ENCODE data around the gene MCC. TPM values are rescaled to one million over a fixed set of nuclear protein-coding genes. Genes with fewer than 3 reads are reported as not detected.

Gene MCC
- total RNA-seq, 4 donors from 2014 or later: 17.0 to 24.8 (median 21.0) TPM

DNA sequence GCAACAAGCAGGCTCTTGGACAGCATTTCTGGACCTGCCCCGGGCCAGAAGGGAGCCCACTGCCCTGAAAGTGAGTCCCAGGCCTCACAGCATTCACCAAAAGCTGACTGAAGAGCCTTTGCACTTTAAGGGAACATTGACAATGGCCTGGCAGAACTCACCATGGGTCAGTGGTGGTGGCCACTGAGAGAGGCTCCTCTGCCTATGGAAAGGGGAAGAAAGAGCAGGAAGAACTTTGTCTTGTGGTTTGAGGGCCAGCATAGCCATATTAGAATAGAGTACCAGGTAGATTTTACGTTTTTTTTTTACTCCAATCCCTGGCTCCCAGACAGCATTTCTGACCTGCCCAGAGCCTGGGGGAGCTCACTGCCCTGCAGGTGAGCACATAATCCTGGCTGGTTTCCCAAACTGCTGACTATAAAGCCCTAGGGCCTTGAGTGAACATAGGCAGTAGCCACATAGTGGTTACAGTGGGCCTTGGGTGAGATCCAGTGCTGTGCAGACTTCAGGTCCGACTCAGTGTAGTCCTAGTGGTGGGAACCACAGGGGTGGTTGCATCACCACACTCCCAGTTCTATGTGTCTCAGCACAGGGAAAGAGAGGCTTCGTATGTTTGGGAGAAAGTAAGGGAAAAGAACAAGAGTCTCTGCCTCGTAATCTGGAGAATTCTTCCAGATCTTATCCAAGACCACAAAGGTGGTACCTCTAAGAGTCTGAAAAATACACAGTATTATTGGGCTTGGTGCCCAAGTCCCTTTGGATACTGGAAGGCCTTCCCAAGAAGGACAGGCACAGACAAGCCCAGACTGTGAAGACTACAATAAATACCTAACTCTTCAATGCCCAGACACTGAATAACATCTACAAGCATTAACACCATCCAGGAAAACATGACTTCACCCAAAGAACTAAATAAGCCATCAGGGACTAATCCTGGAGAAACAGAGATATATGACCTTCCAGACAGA, 143.0 kb downstream of the MCC start:
- TF ChIP-seq, protein P1, sequence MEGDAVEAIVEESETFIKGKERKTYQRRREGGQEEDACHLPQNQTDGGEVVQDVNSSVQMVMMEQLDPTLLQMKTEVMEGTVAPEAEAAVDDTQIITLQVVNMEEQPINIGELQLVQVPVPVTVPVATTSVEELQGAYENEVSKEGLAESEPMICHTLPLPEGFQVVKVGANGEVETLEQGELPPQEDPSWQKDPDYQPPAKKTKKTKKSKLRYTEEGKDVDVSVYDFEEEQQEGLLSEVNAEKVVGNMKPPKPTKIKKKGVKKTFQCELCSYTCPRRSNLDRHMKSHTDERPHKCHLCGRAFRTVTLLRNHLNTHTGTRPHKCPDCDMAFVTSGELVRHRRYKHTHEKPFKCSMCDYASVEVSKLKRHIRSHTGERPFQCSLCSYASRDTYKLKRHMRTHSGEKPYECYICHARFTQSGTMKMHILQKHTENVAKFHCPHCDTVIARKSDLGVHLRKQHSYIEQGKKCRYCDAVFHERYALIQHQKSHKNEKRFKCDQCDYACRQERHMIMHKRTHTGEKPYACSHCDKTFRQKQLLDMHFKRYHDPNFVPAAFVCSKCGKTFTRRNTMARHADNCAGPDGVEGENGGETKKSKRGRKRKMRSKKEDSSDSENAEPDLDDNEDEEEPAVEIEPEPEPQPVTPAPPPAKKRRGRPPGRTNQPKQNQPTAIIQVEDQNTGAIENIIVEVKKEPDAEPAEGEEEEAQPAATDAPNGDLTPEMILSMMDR (IDR thresholded peaks at IDR 0.05): no peak
- TF ChIP-seq POLR2A (IDR thresholded peaks at IDR 0.05; ENCODE audit: low read depth): no peak
- no peak for TF ChIP-seq POLR2AphosphoS5 (IDR thresholded peaks at IDR 0.05)
- TF ChIP-seq EP300 (IDR thresholded peaks at IDR 0.05): no peak

DNA sequence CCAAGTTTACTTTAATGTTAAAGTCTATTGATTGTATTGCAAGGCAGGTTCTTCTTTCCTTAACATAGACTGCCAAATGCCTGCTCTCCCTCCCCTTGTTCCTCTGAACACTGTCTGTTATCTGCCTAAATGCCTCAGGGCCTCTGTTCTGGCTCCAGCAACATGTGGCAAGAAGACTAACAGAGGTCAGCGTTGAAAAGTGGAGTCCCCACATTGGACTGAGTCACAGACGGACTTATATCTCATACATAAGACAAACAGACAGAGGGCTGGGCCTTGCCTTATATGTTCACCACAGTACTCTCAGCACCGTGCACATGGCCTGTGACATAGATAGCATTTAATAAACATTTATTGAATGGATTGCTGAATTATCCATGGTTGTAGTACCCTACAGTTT, 144.9 kb downstream of the MCC start:
- 80% methylated on average over 3 of the region's 3 CpGs for WGBS
- no peaks in the 10 kb centered on the region for H3K36me3 ChIP-seq
- no peak overlapping the region for H3K27ac ChIP-seq (replicated peaks in 1 of 4)
- TF ChIP-seq, protein P1 (IDR thresholded peaks at IDR 0.05): no peak
- TF ChIP-seq POLR2AphosphoS5 (IDR thresholded peaks at IDR 0.05) (no peak), EP300 (IDR thresholded peaks at IDR 0.05) (no peak), POLR2A (IDR thresholded peaks at IDR 0.05; ENCODE audit: low read depth) (no peak)
- no peaks in the 10 kb centered on the region for H3K9me3 ChIP-seq
- no peak overlapping the region for H3K4me3 ChIP-seq
- H3K27me3 ChIP-seq: no peaks in the 10 kb centered on the region
- no peaks in the 10 kb centered on the region for H3K4me1 ChIP-seq
- intact Hi-C loops (cut with DNase I): no loop called here
- no peak for DNase-seq (ENCODE audit: extremely low spot score)

More for the DNA sequence above, 143.0 kb downstream of the MCC start:
- no peak overlapping the region for H3K4me3 ChIP-seq
- no peak overlapping the region for H3K27ac ChIP-seq (replicated peaks in 1 of 4)
- WGBS: 81% methylated on average over 5 of the region's 5 CpGs
- no peaks in the 10 kb centered on the region for H3K4me1 ChIP-seq
- no peak for DNase-seq (ENCODE audit: extremely low spot score)
- H3K27me3 ChIP-seq: no peaks in the 10 kb centered on the region
- H3K9me3 ChIP-seq: no peaks in the 10 kb centered on the region
- intact Hi-C loops (cut with DNase I): no loop called here
- H3K36me3 ChIP-seq: no peaks in the 10 kb centered on the region

DNA sequence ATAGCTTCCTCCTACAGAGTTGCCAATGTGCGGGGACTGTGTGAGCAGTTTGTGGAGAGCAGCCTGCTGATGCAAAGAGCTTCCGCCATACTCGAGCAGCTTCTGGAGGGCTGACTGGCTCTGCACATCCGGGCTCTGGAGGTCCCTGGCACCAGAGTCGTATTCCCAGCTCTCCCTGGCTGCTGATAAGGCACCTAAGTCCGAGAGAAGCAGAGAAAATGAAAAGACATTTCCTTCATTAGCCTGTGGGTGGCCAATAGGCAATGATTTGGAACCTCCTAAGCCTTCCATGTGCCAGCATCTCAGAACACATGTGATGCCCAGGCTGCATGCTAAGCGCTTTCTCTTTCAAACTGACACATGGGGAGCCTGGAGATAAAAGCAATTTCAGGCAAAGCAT, 147.7 kb downstream of the MCC start:
- intact Hi-C loops (cut with DNase I): no loop called here

DNA sequence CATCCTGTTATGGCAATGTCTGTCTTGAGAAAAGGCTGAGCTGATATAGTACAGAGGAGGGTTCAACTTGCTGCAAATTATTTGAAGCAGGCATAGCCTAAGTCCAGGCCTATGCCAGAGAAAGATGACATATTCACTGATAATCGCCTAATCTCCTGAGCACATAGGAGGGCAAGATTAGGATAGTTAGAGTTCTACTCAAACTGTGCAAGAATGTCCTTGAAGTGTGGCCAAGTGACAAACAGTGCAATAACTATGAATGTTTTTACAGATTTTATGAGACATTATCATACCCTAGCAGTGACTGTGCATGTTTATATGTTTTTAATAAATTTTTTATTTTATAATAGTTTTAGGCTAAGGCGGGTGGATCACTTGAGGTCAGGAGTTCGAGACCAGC, 149.6 kb downstream of the MCC start:
- H3K9me3 ChIP-seq: no peaks in the 10 kb centered on the region
- H3K27me3 ChIP-seq: no peaks in the 10 kb centered on the region
- intact Hi-C loops (cut with DNase I): no loop called here
- WGBS: 83% methylated on average over 3 of the region's 3 CpGs
- no peak for DNase-seq (ENCODE audit: extremely low spot score)
- H3K36me3 ChIP-seq: no peaks in the 10 kb centered on the region
- no peak overlapping the region for H3K4me3 ChIP-seq
- TF ChIP-seq POLR2AphosphoS5 (IDR thresholded peaks at IDR 0.05): no peak
- no peak for TF ChIP-seq POLR2A (IDR thresholded peaks at IDR 0.05; ENCODE audit: low read depth)
- no peak for TF ChIP-seq EP300 (IDR thresholded peaks at IDR 0.05)
- TF ChIP-seq, protein P1 (IDR thresholded peaks at IDR 0.05): no peak
- H3K4me1 ChIP-seq: no peaks in the 10 kb centered on the region
- no peak overlapping the region for H3K27ac ChIP-seq (replicated peaks in 1 of 4)

More for the DNA sequence above, 147.7 kb downstream of the MCC start:
- Histone ChIP-seq H3K4me3 (no peak overlapping the region), H3K36me3 (no peaks in the 10 kb centered on the region), H3K27me3 (no peaks in the 10 kb centered on the region), H3K27ac (replicated peaks in 1 of 4) (no peak overlapping the region), H3K9me3 (no peaks in the 10 kb centered on the region), H3K4me1 (no peaks in the 10 kb centered on the region)
- TF ChIP-seq POLR2A (IDR thresholded peaks at IDR 0.05; ENCODE audit: low read depth): no peak
- no peak for DNase-seq (ENCODE audit: extremely low spot score)
- WGBS: 82% methylated on average over 7 of the region's 7 CpGs

DNA sequence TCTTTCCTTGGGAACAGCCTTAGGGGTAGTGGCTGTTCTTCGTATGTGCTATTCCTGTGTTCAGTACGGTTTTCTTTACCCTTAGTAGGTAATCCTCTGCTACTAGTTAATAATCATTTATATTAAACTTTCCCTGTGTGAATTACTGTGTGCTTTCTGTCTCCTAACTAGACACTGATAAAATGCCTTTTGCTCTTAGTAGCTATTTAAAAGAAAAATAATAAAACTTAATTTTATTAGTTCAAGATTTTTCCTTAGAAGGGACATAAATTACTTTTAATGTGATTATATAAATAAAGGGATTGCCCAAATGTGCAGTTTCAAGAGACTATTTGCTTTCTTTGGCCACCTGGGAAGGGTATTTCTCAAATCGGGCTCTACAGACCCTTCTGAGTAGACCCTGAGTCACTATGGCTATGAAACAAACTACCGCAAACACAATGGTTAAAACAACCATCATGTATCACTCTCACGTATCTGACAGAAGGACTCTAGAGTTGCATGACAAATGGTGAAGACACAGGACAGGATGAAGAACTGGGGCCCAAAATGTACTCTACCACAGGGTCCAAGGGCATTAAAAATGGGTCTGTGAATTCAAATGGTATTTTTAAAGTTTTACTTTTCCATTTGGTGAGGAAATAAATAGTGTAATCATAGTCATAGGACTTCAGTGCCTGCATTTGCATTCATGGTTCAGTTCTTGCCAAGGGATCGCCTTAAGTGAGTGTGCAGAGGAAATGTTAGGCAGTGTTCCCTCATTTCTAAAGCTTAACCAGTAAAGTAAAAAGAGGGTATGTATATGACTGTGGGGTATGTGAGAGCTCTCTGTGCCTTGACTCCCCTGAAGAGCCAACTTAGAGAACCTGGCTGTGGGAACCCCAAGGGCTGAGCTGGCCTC, 150.5 kb downstream of the MCC start:
- H3K36me3 ChIP-seq: no peaks in the 10 kb centered on the region
- no peaks in the 10 kb centered on the region for H3K27me3 ChIP-seq
- H3K4me3 ChIP-seq: no peak overlapping the region
- intact Hi-C loops (cut with DNase I): no loop called here
- no peaks in the 10 kb centered on the region for H3K4me1 ChIP-seq
- TF ChIP-seq, protein P1 (IDR thresholded peaks at IDR 0.05): no peak
- TF ChIP-seq POLR2AphosphoS5 (IDR thresholded peaks at IDR 0.05): no peak
- no peak for TF ChIP-seq POLR2A (IDR thresholded peaks at IDR 0.05; ENCODE audit: low read depth)
- no peak for TF ChIP-seq EP300 (IDR thresholded peaks at IDR 0.05)
- no peak overlapping the region for H3K27ac ChIP-seq (replicated peaks in 1 of 4)
- H3K9me3 ChIP-seq: no peaks in the 10 kb centered on the region
- DNase-seq (ENCODE audit: extremely low spot score): no peak
- WGBS: 85% methylated on average over 6 of the region's 6 CpGs
